ENCODE data around the gene UGT1A6.

- TF ChIP-seq CTCF (conservative IDR thresholded peaks at IDR 0.05 in 1 of 2, IDR thresholded peaks at IDR 0.05 in 1 of 2; ENCODE audit: extremely low read depth in 1 of 2, insufficient read depth in 1 of 2, low read depth in 1 of 2, low read length in 2 of 2) (no peak), EZH2 (IDR thresholded peaks at IDR 0.05; ENCODE audit: borderline replicate concordance, low read length) (no peak)
These were observed 62.4 kb downstream of the UGT1A6 start for GRCh38 chr2:233754872-233755611.

Data from mammary epithelial cell (primary cell).